Neural crest cell (in vitro differentiated cells): ENCODE data around the gene KRT73. TPM values are rescaled to one million over a fixed set of nuclear protein-coding genes. Genes with fewer than 3 reads are reported as not detected.

ENCODE experiments used
- DNase-seq: peaks from one replicate; pipeline ENCODE4 v3.0.0; 2021; ENCODE audit warnings: low read depth, mixed read lengths, low spot score
- H3K27ac Mint-ChIP-seq: one replicate; pipeline ENCODE4 v1.8.0; 2021; ENCODE audit warnings: mild to moderate bottlenecking, mixed read lengths; ENCODE audit not compliant: unreplicated experiment
- H3K27me3 Mint-ChIP-seq: 2 replicates; pipeline ENCODE4 v1.8.0; 2021; ENCODE audit warnings: low read depth, mild to moderate bottlenecking, mixed read lengths
- H3K36me3 Mint-ChIP-seq: 2 replicates; pipeline ENCODE4 v1.8.0; 2021; ENCODE audit warnings: low read depth, mild to moderate bottlenecking, mixed read lengths
- H3K4me1 Mint-ChIP-seq: 2 replicates; pipeline ENCODE4 v1.8.0; 2021; ENCODE audit warnings: mixed read lengths
- H3K4me3 Mint-ChIP-seq: one replicate; pipeline ENCODE4 v1.8.0; 2021; ENCODE audit warnings: mild to moderate bottlenecking, mixed read lengths
- H3K9me3 Mint-ChIP-seq: 2 replicates; pipeline ENCODE4 v1.8.0; 2021; ENCODE audit warnings: mixed read lengths
- total RNA-seq: library from RNA; stranded (reverse); gene quantifications from 2 replicates; pipeline ENCODE4 v1.2.1, GENCODE V29; 2021
- TF ChIP-seq, protein P1 (sequence below): fragments of 200-600 bp; sonication (generic); conservative IDR thresholded peaks from 2 replicates; pipeline ENCODE4 v1.5.0; 2021; ENCODE audit warnings: antibody characterized with exemption, mild to moderate bottlenecking

The KRT73 gene
- total RNA-seq, 1 donor from 2014 or later = not detected

DNA sequence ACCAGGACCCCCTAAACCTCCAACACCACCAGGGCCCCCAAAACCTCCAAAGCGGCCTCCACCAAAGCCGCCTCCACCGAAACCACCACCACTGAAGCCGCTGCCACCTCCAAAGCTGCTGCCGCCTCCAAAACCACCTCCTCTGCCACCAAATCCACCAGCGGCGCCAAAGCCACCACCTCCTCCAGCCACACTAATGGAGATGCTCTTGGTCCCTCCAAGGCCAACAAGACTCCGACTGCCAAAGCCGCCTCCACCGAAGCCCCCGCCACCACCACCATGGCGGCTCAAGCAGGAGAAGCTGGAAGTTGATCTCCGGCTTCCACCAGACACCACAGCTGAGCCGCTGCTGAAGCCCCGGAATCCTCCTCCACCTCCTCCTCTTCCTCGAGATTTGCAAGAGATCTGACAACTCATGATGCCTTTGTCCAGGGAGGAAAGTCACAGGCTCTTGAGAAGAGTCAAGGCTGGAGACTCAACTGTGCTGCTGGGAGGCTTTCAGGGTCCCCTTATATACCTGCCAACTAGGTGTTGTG, 33.4 kb upstream of the KRT73 start, which contains the start of gene KRT2:
KRT2 (minus strand) TSS at position 486 of the 536 bp plus-strand sequence; CDS start at position 417, 69 bp downstream.
- Mint-ChIP-seq H3K36me3 (no peaks in the 10 kb centered on the region), H3K4me1 (peaks cover 9% of the 10 kb centered on the region), H3K9me3 (no peaks in the 10 kb centered on the region), H3K27me3 (peaks cover 34% of the 10 kb centered on the region), H3K27ac (no peak within 1 kb of the TSS), H3K4me3 (no peak within 1 kb of the TSS)
- TF ChIP-seq, protein P1, sequence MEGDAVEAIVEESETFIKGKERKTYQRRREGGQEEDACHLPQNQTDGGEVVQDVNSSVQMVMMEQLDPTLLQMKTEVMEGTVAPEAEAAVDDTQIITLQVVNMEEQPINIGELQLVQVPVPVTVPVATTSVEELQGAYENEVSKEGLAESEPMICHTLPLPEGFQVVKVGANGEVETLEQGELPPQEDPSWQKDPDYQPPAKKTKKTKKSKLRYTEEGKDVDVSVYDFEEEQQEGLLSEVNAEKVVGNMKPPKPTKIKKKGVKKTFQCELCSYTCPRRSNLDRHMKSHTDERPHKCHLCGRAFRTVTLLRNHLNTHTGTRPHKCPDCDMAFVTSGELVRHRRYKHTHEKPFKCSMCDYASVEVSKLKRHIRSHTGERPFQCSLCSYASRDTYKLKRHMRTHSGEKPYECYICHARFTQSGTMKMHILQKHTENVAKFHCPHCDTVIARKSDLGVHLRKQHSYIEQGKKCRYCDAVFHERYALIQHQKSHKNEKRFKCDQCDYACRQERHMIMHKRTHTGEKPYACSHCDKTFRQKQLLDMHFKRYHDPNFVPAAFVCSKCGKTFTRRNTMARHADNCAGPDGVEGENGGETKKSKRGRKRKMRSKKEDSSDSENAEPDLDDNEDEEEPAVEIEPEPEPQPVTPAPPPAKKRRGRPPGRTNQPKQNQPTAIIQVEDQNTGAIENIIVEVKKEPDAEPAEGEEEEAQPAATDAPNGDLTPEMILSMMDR = no peak
- no peak for DNase-seq

DNA sequence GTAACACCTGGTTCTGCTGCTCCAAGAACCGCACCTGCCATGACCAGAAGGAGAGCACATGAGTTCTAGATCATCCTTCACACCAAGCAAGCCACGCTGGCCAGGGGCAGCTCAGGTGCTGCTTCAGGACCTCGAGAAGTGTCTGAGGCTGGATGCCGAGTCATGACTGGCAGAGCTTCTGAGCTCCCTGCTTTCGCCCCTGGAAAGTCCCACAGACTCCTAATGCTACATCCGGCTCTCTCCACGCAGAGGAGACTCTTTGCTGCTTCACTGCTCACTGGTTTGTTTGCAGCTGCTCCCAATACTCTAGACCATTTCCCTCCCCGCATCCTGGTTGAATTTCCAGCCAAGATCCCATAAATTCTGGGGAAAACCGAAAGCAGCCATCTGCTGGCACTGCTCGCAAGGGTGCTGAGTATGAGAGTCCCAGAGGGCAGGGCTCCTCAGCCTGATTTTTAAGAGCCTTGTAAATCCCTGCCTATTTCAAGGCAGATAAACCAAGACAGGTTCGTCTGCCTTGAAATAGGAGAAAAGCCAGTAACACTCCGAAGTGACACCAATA, 32.2 kb upstream of the KRT73 start:
- Mint-ChIP-seq H3K4me1 (peaks cover 9% of the 10 kb centered on the region), H3K36me3 (no peaks in the 10 kb centered on the region), H3K4me3 (no peak overlapping the region), H3K9me3 (no peaks in the 10 kb centered on the region), H3K27ac (no peak overlapping the region), H3K27me3 (peaks cover 27% of the 10 kb centered on the region)
- DNase-seq = no peak
- TF ChIP-seq, protein P1 = no peak

DNA sequence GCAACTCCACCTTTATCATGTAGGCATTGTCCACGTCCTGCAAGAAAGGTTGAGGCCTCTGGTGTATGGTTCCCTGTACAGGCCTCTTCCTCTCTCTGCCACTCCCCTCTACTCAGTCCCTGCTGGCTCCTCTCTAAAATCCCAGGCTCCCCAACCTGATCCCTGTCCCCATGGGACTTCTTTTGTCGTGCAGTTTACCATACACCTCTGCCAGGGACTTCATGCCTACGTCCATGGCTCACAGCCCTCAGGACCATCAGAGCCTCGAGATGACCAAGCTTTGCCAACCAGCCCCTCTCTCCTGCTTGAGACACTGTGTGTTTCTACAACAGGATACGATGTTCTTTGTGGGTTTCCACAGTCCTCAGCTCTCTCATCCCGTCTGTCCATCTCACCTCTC, 30.7 kb upstream of the KRT73 start:
- Mint-ChIP-seq H3K36me3 (no peaks in the 10 kb centered on the region), H3K9me3 (no peaks in the 10 kb centered on the region), H3K27ac (peak overlapping the region; percentile 53), H3K27me3 (peaks cover 31% of the 10 kb centered on the region), H3K4me3 (no peak overlapping the region), H3K4me1 (peaks cover 9% of the 10 kb centered on the region)
- TF ChIP-seq, protein P1 = no peak
- no peak for DNase-seq

DNA sequence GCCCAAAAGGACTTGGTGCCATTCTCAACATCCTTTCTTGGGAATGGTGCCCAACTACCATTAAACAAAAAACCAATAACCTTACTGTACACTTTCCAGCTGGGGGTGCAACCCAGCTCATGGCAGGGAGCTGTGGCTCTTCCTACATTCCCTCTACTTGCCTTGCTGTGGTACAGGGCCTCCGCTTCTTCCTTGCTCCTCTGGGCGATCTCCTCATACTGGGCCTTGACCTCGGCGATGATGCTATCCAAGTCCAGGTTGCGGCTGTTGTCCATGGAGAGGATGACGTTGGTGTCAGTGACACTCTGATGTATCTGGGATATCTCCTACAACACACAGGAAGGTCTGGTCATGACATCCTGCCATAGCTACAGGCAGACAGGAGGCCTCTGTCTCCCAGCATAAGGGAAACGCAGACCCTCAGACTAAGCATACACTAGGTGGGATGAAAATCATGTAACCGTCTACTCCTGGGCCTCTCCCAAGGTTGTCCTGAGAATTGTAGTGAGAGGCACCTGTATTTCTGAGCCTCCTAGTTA, 29.7 kb upstream of the KRT73 start:
- no peaks in the 10 kb centered on the region for H3K9me3 Mint-ChIP-seq
- TF ChIP-seq, protein P1 = no peak
- peaks cover 9% of the 10 kb centered on the region for H3K4me1 Mint-ChIP-seq
- H3K27ac Mint-ChIP-seq = no peak overlapping the region
- H3K27me3 Mint-ChIP-seq = peaks cover 25% of the 10 kb centered on the region
- no peak for DNase-seq
- H3K36me3 Mint-ChIP-seq = no peaks in the 10 kb centered on the region
- H3K4me3 Mint-ChIP-seq = no peak overlapping the region

DNA sequence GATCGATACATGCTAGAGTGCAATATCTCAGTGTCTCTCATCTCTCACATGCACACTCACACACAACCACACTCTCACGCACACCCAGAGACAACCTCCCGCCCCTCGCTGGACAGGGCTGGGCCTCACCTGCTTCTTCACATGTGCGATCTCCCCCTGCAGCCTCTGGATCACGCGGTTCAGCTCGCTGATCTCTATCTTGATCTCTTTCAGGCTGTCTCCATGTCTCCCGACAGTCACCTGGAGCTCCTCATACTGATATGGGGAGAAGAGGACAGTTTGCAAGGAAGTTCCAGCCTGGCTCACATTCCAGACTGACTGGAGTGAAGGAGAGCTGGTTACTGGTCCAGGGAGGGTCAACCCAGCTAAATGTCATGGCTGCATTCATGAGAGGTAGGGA, 29.2 kb upstream of the KRT73 start:
- H3K4me3 Mint-ChIP-seq = no peak overlapping the region
- peaks cover 9% of the 10 kb centered on the region for H3K4me1 Mint-ChIP-seq
- no peaks in the 10 kb centered on the region for H3K36me3 Mint-ChIP-seq
- TF ChIP-seq, protein P1 = no peak
- no peak overlapping the region for H3K27ac Mint-ChIP-seq
- peaks cover 26% of the 10 kb centered on the region for H3K27me3 Mint-ChIP-seq
- no peaks in the 10 kb centered on the region for H3K9me3 Mint-ChIP-seq
- DNase-seq = no peak
